RCC 7860 (cell line): ENCODE data around the gene KNDC1.
"Not testable (repeated sequence)": the region's sequence is repeated elsewhere in the genome, so short reads cannot be mapped to it uniquely, and the experiment has no call there.

ENCODE experiments used
- DNase-seq: peaks from one replicate; pipeline ENCODE4 v3.0.0-alpha.2; 2015; ENCODE audit warnings: low spot score
- FAIRE-seq: peaks from 2 replicates; lab custom pipeline; 2012; peaks lifted over from hg19 to GRCh38; lab: Jason Lieb, UNC

KNDC1 gene

GRCh38 chr10:133217800-133218589, 58.0 kb downstream of the KNDC1 start:
- no peak for DNase-seq
- FAIRE-seq: no peak

- no peak for FAIRE-seq
These were observed 58.9 kb downstream of the KNDC1 start for GRCh38 chr10:133218891-133219290.

GRCh38 chr10:133219782-133220181, 59.8 kb downstream of the KNDC1 start:
- DNase-seq: no peak
- FAIRE-seq: no peak

More at GRCh38 chr10:133218891-133219290, 58.9 kb downstream of the KNDC1 start:
- no peak for DNase-seq

- no peak for FAIRE-seq
These were observed 61.3 kb downstream of the KNDC1 start for GRCh38 chr10:133221331-133221730.

GRCh38 chr10:133221756-133222155, 61.7 kb downstream of the KNDC1 start:
- not testable (repeated sequence) for DNase-seq, FAIRE-seq

More at GRCh38 chr10:133221331-133221730, 61.3 kb downstream of the KNDC1 start:
- DNase-seq: no peak

GRCh38 chr10:133224076-133224475, 64.1 kb downstream of the KNDC1 start:
- DNase-seq (no peak), FAIRE-seq (no peak)

- no peak for FAIRE-seq
- no peak for DNase-seq
These were observed 64.8 kb downstream of the KNDC1 start for GRCh38 chr10:133224756-133225372.

- DNase-seq (no peak), FAIRE-seq (no peak)
These were observed 65.7 kb downstream of the KNDC1 start for GRCh38 chr10:133225707-133226191.

GRCh38 chr10:133226251-133226808, 66.3 kb downstream of the KNDC1 start:
- DNase-seq: no peak
- no peak for FAIRE-seq

- FAIRE-seq (no peak), DNase-seq (no peak)
These were observed 67.2 kb downstream of the KNDC1 start for GRCh38 chr10:133227256-133227655.

- DNase-seq: no peak
These were observed 69.4 kb downstream of the KNDC1 start for GRCh38 chr10:133229265-133230043.

GRCh38 chr10:133230044-133230361, 70.0 kb downstream of the KNDC1 start, which contains the start of gene UTF1:
Gene UTF1 (plus strand): TSS chr10:133230217. CDS start chr10:133230289, 72 bp downstream.
- FAIRE-seq: no peak
- DNase-seq: no peak

More at GRCh38 chr10:133229265-133230043, 69.4 kb downstream of the KNDC1 start:
- FAIRE-seq: no peak

- FAIRE-seq: no peak
- no peak for DNase-seq
These were observed 70.6 kb downstream of the KNDC1 start for GRCh38 chr10:133230387-133231195.

- no peak for DNase-seq
- no peak for FAIRE-seq
These were observed 71.4 kb downstream of the KNDC1 start for GRCh38 chr10:133231244-133231945.

- FAIRE-seq: no peak
- DNase-seq: no peak
These were observed 72.0 kb downstream of the KNDC1 start for GRCh38 chr10:133231946-133232574.

GRCh38 chr10:133234796-133235195, 74.8 kb downstream of the KNDC1 start:
- not testable (repeated sequence) for DNase-seq, FAIRE-seq

GRCh38 chr10:133235265-133235855, 75.3 kb downstream of the KNDC1 start:
- FAIRE-seq: no peak
- no peak for DNase-seq

- DNase-seq (no peak), FAIRE-seq (no peak)
These were observed 75.9 kb downstream of the KNDC1 start for GRCh38 chr10:133235932-133236331.
